Renal cortex interstitium (tissue), 11 donors: Measurements from ENCODE around the gene CDK5RAP2. TPM values are rescaled to one million over a fixed set of nuclear protein-coding genes. Genes with fewer than 3 reads are reported as not detected.

Experiments used
- DNase-seq, 11 donors: peaks; one replicate each; pipeline ENCODE4 v3.0.0-alpha.2; 2013; ENCODE audit warnings: low read depth in 9 of 11, low spot score in 4 of 11; ENCODE audit errors: extremely low read depth in 1 of 11
- polyA plus RNA-seq, 3 donors: library from polyadenylated mRNA; unstranded; fragments of 120-200 nt; gene quantifications; one replicate each; pipeline ENCODE4 v1.2.1, GENCODE V29; 2013; ENCODE audit not compliant: insufficient read length in 3 of 3

CDK5RAP2 gene
- polyA plus RNA-seq, 3 donors: 57.9 to 66.9 (median 61.8) TPM

GRCh38 chr9:120397453-120397852, 182.5 kb downstream of the CDK5RAP2 start:
- no peak for DNase-seq

GRCh38 chr9:120396931-120397330, 183.0 kb downstream of the CDK5RAP2 start:
- no peak for DNase-seq

DNA sequence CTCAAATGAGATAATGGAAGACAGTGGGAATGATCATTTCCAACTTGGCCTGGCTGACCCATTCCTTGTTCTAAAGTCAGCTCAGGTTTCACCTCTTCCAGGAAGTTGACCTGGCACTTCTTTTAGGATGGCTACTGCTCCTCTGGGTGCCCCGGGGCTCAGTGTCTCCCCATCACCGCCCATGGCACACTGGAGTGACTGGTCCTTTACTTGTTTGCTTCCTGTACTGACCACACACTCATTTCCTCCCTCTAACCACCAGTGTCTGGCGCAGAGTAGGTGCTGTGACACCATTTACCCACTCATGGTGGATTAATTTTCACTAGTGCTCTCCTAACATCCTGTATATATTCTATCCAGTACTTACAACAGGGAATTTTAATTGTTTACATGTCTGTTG, 183.5 kb downstream of the CDK5RAP2 start:
- no peak for DNase-seq

DNA sequence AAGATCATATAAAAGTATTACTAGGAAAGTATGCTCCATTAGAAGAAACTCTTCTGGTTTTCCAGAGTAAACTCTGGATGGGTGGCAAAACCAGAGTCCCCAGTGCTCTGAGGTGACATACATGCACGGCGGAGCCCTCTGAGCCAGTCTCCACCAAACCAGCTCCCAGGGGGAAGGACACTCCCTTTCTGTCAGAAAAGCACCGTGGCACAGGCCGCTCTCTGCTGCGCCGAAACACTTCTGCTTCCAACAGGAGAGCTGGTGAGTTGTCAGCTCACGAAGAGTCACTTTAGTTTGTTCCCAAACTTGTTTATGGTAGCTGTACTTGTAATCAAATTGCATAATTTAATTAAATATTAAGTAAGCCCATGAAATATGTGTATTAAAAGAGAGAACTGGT, 184.6 kb downstream of the CDK5RAP2 start:
- DNase-seq: no peak

- no peak for DNase-seq
Measured at GRCh38 chr9:120394058-120394669, 185.8 kb downstream of the CDK5RAP2 start.

DNA sequence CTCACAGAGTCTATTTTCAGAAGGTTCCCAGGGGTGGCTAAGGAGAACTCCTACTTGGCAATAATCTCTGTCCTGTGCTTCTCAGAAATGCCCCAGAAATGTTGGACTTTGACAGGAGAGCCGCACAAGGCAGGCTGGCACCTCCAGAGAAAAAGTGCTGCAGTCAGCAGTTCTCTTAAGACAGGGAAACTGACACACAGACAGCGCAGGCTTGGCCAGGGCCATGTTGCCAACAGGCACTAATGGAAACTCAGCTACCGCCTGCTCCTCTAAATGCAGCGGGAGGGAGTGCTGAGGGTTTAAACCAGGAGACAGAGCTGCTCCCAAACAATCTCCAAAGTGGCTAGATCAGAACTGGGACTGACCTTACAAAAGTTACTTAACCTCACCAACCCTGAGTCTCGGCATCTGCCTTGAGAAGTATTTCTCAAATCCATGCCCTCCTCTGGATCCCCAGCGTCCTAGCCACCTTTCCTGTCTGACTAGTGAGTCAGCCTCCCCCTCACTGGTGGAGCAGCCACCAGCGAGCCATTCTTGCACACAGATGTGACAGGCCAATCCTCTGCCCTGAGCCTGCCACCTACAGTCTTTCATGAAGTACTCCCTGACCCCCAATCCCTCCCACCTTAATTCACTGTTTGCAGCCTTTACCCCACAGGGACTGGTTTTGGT, 186.4 kb downstream of the CDK5RAP2 start:
- no peak for DNase-seq

DNA sequence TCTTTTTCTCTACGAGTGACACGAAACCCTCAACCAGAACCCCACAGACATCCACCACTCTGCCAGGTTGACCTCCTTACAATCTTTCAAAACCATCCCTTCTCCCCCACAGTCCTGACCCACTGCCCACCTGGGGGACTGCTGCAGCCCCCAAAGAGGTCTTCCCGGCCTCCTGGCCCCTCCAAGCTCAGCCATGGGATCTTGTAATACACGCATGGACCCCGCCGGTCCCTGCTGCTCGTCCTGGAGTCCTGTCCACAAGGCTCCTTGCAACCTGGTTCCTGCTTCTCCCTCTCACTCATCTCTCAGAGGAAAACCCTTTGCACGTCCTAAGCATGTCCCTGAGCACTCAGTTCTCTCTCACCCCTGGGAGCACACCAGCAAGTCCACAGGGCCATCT, 187.3 kb downstream of the CDK5RAP2 start:
- no peak for DNase-seq

DNA sequence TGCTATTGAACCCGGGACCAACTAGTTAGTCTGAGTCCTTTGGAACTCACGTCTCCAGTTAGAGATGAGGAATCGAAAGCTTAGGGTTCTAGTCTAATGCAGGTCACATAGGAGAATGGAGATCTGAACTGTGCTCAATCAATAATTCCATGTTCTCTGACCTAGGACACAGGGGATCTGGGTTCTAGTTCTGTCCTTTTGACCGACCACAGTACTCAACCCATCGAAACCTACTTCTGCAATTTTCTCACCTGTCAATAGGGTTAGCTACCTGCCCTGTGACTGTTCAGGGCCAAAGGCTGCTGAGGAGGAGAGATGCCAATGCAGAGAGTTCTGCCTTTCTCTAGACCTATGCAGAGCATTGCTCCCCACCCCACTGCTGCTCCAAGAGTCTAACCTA, 187.7 kb downstream of the CDK5RAP2 start:
- no peak for DNase-seq

DNA sequence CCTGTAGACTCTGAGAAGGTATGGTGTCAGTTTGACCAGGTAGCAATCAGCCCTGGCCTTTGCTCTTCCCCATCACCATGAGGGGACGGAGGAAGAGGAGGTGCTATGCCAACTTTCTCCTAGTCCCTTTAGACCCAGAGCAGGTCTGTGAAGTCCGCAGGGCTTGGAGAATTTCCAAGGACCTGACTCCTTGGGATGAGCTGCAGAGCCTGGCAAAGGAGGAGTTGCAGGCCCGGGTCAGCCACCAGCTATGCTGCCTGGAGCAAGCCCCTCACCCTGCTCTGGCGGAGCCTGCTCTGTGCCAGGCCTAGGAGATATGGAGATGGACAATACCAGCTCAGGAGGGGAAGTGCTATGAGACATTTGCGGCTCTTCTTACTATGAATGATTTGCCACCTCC, 188.3 kb downstream of the CDK5RAP2 start:
- DNase-seq: no peak

- no peak for DNase-seq
Measured at GRCh38 chr9:120390637-120391190, 189.3 kb downstream of the CDK5RAP2 start.

DNA sequence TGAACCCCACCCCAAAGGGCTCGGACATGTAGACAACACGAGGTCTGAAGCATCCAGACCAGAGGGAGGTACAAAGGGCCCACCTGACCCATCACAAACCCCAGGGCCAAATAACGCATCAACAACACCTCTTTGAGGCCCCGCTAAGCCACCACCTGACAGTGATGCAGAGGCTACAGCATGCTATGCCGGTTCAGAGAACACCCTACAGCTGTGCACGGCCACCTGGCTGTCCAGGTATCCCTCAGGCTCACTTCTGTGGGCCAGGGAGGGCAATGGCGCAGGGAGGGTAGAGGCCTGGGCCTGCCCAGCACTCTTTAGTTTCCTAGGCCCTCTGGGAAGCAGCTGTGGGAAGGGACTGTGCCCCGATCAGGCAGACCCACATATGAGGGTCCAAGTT, 190.1 kb downstream of the CDK5RAP2 start:
- no peak for DNase-seq

DNA sequence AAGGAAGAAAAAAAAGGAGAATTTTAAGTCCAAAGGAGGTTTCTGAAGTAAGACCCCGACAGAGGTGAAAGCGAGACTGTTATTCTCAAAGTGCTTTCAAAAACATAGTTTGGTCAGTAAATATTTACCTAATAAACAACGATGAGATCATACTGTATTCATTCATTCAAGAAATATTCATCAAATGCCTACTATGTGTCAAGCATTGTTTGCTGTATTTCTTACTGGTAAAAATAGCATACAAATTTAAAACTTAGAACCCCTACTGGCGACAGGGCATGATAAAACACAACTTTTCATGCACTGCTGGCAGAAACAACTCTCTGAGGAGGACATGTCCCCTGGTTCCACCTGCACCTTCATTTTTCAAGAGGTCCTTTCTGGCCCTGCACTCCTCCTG, 190.7 kb downstream of the CDK5RAP2 start:
- DNase-seq: no peak

GRCh38 chr9:120388003-120388855, 191.7 kb downstream of the CDK5RAP2 start:
- no peak for DNase-seq

DNA sequence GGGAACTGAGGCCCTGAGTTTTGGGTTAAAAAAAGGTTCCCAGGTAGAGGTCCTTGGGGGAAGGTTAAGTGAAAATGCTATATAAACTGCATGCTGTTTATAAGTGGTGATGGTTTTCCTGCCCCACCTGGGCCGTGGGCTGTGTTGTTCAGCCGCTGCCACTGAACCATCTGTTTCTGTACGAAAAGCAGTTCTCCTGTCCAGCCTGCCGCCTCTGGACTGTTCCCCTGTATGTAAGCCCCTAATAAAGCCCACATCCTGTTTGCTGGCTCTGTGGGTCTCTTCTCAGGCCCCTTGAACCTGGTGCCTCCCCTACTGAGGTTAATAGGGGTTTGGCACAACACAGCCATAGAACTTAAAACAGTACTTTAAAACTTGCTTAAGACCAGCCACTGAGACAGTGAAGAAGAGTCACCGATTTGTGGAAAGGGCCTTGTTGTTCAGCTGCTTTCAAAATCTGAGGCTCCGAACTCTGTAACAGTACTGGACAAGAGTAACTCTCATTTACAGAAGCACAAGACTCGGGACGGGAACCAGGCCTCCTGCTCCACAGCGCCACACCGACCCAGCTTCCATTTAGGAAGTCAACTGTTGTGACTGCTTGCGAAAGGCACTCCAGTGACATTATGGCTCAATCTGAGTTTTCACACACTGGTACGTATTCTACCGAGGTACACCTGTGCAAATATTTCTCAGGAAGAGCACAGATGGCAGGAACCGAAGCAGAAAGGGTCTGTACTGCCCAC, 192.5 kb downstream of the CDK5RAP2 start:
- no peak for DNase-seq

DNA sequence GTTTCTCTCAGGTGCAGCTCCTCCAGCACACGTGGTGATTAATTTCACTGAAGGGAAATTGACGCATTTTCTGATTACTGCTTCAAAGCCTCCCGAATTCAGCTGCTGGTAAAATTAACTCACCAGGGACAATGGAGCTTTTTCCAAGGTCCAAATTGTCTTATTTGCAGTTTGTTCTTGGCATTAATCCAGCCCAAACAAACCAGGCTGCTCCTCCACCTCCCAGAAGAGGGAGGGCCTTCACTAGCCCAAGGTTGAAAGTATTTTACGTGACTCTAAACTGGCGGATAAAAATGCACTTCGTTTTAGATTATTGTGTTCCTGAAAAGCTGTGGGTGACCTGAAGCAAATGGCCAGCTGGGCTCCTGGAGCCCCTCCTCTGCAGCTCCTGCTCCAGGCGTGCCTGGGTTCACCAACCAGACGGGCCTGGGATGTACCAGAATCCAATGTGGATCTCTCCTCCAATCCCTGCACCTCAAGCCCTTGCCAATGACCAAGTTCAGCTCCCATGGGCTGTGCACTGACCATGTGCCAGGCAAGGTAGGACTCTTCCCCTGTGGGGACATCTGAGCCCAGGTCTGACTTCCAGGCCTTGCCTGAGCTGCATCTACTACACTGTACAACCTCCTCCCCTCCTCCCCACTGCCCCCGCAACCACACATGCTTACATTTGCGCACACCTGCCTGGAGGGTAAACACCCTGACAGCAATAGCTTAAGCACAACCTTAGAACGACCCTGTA, 193.4 kb downstream of the CDK5RAP2 start:
- DNase-seq: peak in 8 of 11 donors; percentile 10 to 30 (median 26)

- DNase-seq: no peak
Measured at GRCh38 chr9:120385606-120386389, 194.2 kb downstream of the CDK5RAP2 start.

- no peak for DNase-seq
Measured at GRCh38 chr9:120384925-120385272, 195.1 kb downstream of the CDK5RAP2 start.
